MCF 10A (cell line): ENCODE measurements around the gene NID2. TPM values are rescaled to one million over a fixed set of nuclear protein-coding genes. Genes with fewer than 3 reads are reported as not detected.

Experiments used
- BruUV-seq: library from RNA; stranded (reverse); fragments of 400-500 nt; replicated peaks from 2 replicates; lab custom pipeline; 2021; lab: Mats Ljungman, UMichigan
- CTCF ChIA-PET: fragments of 300-600 bp; sonication (Branson Sonifier 250); formaldehyde crosslinking; extraction: SDS; loops from one replicate; lab custom pipeline; 2021; ENCODE audit warnings: antibody characterized with exemption, inconsistent platforms; lab: Yijun Ruan, JAX
- POLR2A ChIA-PET: fragments of 300-600, 350-650 bp; sonication (Branson Sonifier 250); formaldehyde crosslinking; extraction: SDS; loops from one replicate; lab custom pipeline; 2020; ENCODE audit warnings: antibody characterized with exemption, inconsistent platforms; lab: Yijun Ruan, JAX
- DNase-seq: peaks from one replicate; pipeline ENCODE4 v3.0.0-alpha.2; 2018; ENCODE audit not compliant: unreplicated experiment
- H3K27ac Mint-ChIP-seq: one replicate; pipeline ENCODE4 v1.8.0; 2022; ENCODE audit warnings: mild to moderate bottlenecking, low read depth, mixed read lengths; ENCODE audit not compliant: unreplicated experiment
- H3K27me3 Mint-ChIP-seq: one replicate; pipeline ENCODE4 v1.8.0; 2022; ENCODE audit warnings: mixed read lengths; ENCODE audit not compliant: insufficient read depth, unreplicated experiment
- H3K36me3 Mint-ChIP-seq: one replicate; pipeline ENCODE4 v1.8.0; 2022; ENCODE audit warnings: mild to moderate bottlenecking, moderate library complexity, mixed read lengths; ENCODE audit not compliant: insufficient read depth, unreplicated experiment
- H3K4me1 Mint-ChIP-seq: one replicate; pipeline ENCODE4 v1.8.0; 2022; ENCODE audit warnings: mixed read lengths; ENCODE audit not compliant: insufficient read depth, unreplicated experiment
- H3K4me3 Mint-ChIP-seq: one replicate; pipeline ENCODE4 v1.8.0; 2022; ENCODE audit warnings: mild to moderate bottlenecking, moderate library complexity, mixed read lengths; ENCODE audit not compliant: unreplicated experiment
- H3K9me3 Mint-ChIP-seq: one replicate; pipeline ENCODE4 v1.8.0; 2022; ENCODE audit warnings: mixed read lengths; ENCODE audit not compliant: unreplicated experiment
- intact Hi-C: fragments of 100-400 bp; cut with micrococcal nuclease; formaldehyde crosslinking; loops from 2 replicates; pipeline ENCODE4 v1.14.1; 2022
- total RNA-seq: library from RNA; stranded (reverse); gene quantifications from 2 replicates; pipeline ENCODE4 v1.2.3, GENCODE V29; 2022
- TF ChIP-seq, protein P1 (sequence below): fragments of 200-600 bp; IDR thresholded peaks from one replicate; pipeline ENCODE4 v1.8.0; 2022; ENCODE audit warnings: antibody characterized with exemption, mild to moderate bottlenecking; ENCODE audit not compliant: unreplicated experiment

NID2 gene
- total RNA-seq, 1 experiment from 2014 or later, result not detected

GRCh38 chr14:52021957-52022600, 46.8 kb downstream of the NID2 start:
- Mint-ChIP-seq H3K36me3 (no peaks in the 10 kb centered on the region), H3K4me3 (no peak overlapping the region), H3K27me3 (no peaks in the 10 kb centered on the region), H3K4me1 (peaks cover 19% of the 10 kb centered on the region), H3K27ac (no peak overlapping the region), H3K9me3 (no peaks in the 10 kb centered on the region)
- intact Hi-C loops, result no loop called here
- TF ChIP-seq, protein P1, sequence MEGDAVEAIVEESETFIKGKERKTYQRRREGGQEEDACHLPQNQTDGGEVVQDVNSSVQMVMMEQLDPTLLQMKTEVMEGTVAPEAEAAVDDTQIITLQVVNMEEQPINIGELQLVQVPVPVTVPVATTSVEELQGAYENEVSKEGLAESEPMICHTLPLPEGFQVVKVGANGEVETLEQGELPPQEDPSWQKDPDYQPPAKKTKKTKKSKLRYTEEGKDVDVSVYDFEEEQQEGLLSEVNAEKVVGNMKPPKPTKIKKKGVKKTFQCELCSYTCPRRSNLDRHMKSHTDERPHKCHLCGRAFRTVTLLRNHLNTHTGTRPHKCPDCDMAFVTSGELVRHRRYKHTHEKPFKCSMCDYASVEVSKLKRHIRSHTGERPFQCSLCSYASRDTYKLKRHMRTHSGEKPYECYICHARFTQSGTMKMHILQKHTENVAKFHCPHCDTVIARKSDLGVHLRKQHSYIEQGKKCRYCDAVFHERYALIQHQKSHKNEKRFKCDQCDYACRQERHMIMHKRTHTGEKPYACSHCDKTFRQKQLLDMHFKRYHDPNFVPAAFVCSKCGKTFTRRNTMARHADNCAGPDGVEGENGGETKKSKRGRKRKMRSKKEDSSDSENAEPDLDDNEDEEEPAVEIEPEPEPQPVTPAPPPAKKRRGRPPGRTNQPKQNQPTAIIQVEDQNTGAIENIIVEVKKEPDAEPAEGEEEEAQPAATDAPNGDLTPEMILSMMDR, result no peak
- DNase-seq, result no peak
- POLR2A ChIA-PET, result no interaction called here
- CTCF ChIA-PET, result interaction anchor here (1.0 to 1.8 kb wide), 2 partner anchors 26 kb away, joined by 3 to 9 read pairs; no protein-coding TSS in a partner anchor
- no TSS peak for BruUV-seq

GRCh38 chr14:52020866-52021717, 47.8 kb downstream of the NID2 start:
- H3K4me1 Mint-ChIP-seq, result peaks cover 19% of the 10 kb centered on the region
- ChIA-PET CTCF (interaction anchor here (0.6 to 1.0 kb wide), 4 partner anchors 10 to 122 kb away, joined by 3 to 6 read pairs (median 3); no protein-coding TSS in a partner anchor), POLR2A (no interaction called here)
- TF ChIP-seq, protein P1, result no peak
- H3K27me3 Mint-ChIP-seq, result no peaks in the 10 kb centered on the region
- intact Hi-C loops, result no loop called here
- no peak for DNase-seq
- no TSS peak for BruUV-seq
- no peaks in the 10 kb centered on the region for H3K9me3 Mint-ChIP-seq
- H3K36me3 Mint-ChIP-seq, result peaks cover 7% of the 10 kb centered on the region
- no peak overlapping the region for H3K27ac Mint-ChIP-seq
- no peak overlapping the region for H3K4me3 Mint-ChIP-seq

GRCh38 chr14:52020161-52020714, 48.6 kb downstream of the NID2 start:
- ChIA-PET CTCF (interaction anchor here (0.7 kb wide), 3 partner anchors 9 to 246 kb away, joined by 3 to 6 read pairs (median 3); no protein-coding TSS in a partner anchor), POLR2A (no interaction called here)
- TF ChIP-seq, protein P1, result no peak
- intact Hi-C loops, result no loop called here
- no TSS peak for BruUV-seq
- H3K36me3 Mint-ChIP-seq, result peaks cover 7% of the 10 kb centered on the region
- peaks cover 19% of the 10 kb centered on the region for H3K4me1 Mint-ChIP-seq
- H3K9me3 Mint-ChIP-seq, result no peaks in the 10 kb centered on the region
- H3K4me3 Mint-ChIP-seq, result no peak overlapping the region
- no peak overlapping the region for H3K27ac Mint-ChIP-seq
- no peaks in the 10 kb centered on the region for H3K27me3 Mint-ChIP-seq
- DNase-seq, result no peak

DNA sequence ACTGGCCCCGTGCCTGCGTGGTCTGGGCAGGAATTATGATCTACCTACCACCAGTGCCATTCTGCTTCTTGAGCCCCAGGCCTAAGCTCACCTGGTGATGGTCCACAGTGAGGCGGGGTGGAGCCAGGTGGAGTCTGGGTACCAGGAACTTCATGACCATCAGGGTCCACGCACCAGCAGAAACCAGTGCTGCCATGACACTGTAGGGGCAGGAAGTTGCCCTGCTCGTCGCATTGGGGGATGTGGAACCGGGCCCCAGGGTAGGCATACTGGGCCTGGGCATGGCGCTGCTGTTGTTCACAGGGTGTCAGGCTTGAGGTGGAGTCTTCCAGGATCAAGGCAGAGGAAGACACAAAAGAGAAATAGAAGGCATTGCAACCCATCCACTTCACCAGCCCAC, 49.9 kb downstream of the NID2 start:
- no TSS peak for BruUV-seq
- TF ChIP-seq, protein P1, result no peak
- H3K9me3 Mint-ChIP-seq, result no peaks in the 10 kb centered on the region
- H3K4me3 Mint-ChIP-seq, result no peak overlapping the region
- intact Hi-C loops, result no loop called here
- H3K27ac Mint-ChIP-seq, result no peak overlapping the region
- no peak for DNase-seq
- POLR2A ChIA-PET, result no interaction called here
- peaks cover 19% of the 10 kb centered on the region for H3K4me1 Mint-ChIP-seq
- H3K27me3 Mint-ChIP-seq, result no peaks in the 10 kb centered on the region
- peaks cover 7% of the 10 kb centered on the region for H3K36me3 Mint-ChIP-seq
- CTCF ChIA-PET, result interaction anchor here (1.0 kb wide), 1 partner anchor 20 kb away, joined by 3 read pairs; no protein-coding TSS in a partner anchor
